HL-60 (cell line): ENCODE results near the gene SEC24D.
"Not testable (repeated sequence)": the region's sequence is repeated elsewhere in the genome, so short reads cannot be mapped to it uniquely, and the experiment has no call there.

Experiments
- POLR2AphosphoS5 ChIP-seq: IDR thresholded peaks from 2 replicates; pipeline ENCODE4 v1.6.1; 2012; ENCODE audit warnings: low read depth
- TF ChIP-seq, protein P1 (sequence below): IDR thresholded peaks from one replicate; pipeline ENCODE4 v1.5.1; 2011; ENCODE audit warnings: low read length, control low read depth, inconsistent platforms; ENCODE audit not compliant: insufficient read depth

GRCh38 chr4:118782886-118783285 lies 53.0 kb downstream of the SEC24D start:
- not testable (repeated sequence) for TF ChIP-seq POLR2AphosphoS5
- TF ChIP-seq, protein P1, sequence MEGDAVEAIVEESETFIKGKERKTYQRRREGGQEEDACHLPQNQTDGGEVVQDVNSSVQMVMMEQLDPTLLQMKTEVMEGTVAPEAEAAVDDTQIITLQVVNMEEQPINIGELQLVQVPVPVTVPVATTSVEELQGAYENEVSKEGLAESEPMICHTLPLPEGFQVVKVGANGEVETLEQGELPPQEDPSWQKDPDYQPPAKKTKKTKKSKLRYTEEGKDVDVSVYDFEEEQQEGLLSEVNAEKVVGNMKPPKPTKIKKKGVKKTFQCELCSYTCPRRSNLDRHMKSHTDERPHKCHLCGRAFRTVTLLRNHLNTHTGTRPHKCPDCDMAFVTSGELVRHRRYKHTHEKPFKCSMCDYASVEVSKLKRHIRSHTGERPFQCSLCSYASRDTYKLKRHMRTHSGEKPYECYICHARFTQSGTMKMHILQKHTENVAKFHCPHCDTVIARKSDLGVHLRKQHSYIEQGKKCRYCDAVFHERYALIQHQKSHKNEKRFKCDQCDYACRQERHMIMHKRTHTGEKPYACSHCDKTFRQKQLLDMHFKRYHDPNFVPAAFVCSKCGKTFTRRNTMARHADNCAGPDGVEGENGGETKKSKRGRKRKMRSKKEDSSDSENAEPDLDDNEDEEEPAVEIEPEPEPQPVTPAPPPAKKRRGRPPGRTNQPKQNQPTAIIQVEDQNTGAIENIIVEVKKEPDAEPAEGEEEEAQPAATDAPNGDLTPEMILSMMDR, result not testable (repeated sequence)
